GM21447 (cell line): ENCODE measurements around the gene PINK1.
A peak's percentile ranks its signal among the peaks of the same experiment; 100 is the strongest.
"Not testable (repeated sequence)": the region's sequence is repeated elsewhere in the genome, so short reads cannot be mapped to it uniquely, and the experiment has no call there.

Experiments used
- ATAC-seq: cut with Tn5 transposase; IDR thresholded peaks from one replicate; pipeline ENCODE4 v1.9.1; 2021; ENCODE audit not compliant: unreplicated experiment

PINK1 gene

DNA sequence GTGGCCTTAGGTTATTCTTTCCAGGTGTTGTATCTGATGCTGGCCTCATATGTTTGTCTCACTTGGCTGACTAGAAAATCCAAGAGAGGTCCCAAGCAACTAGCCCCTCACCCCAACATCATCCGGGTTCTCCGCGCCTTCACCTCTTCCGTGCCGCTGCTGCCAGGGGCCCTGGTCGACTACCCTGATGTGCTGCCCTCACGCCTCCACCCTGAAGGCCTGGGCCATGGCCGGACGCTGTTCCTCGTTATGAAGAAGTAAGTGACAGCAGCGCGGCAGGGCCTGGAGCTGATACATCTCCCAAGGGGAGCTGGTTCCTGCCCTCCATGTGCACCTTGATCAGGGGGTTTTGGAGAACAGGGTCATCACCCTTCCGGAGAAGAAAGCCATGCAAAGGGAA is 11.2 kb downstream of the PINK1 start:
- no peak for ATAC-seq

DNA sequence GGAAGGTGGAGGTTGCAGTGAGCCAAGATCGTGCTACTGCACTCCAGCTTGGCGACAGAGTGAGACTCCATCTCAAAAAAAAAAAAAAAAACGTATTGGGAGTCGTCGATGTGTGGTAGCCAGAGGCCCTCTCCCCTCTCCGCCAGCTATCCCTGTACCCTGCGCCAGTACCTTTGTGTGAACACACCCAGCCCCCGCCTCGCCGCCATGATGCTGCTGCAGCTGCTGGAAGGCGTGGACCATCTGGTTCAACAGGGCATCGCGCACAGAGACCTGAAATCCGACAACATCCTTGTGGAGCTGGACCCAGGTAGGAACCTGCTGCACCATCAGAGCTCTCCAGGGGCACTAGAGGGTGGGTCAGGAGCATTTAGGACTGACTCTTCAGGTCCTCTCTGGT is 12.2 kb downstream of the PINK1 start:
- ATAC-seq: no peak

GRCh38 chr1:20648438-20648837 is 15.2 kb downstream of the PINK1 start:
- no peak for ATAC-seq

DNA sequence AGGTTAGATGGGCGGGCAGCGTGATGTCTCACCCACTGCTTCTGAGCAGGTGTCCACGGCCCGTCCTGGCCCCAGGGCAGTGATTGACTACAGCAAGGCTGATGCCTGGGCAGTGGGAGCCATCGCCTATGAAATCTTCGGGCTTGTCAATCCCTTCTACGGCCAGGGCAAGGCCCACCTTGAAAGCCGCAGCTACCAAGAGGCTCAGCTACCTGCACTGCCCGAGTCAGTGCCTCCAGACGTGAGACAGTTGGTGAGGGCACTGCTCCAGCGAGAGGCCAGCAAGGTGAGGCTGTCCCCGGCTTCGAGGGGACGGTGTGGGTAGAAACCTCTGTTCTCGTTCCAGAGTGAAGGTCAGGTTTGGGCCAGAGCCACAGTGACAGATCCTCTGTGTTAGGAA is 15.7 kb downstream of the PINK1 start:
- no peak for ATAC-seq

GRCh38 chr1:20652300-20652699 is 19.0 kb downstream of the PINK1 start:
- ATAC-seq: no peak

- ATAC-seq: no peak
Measured at GRCh38 chr1:20654104-20654690, 20.9 kb downstream of the PINK1 start.

DNA sequence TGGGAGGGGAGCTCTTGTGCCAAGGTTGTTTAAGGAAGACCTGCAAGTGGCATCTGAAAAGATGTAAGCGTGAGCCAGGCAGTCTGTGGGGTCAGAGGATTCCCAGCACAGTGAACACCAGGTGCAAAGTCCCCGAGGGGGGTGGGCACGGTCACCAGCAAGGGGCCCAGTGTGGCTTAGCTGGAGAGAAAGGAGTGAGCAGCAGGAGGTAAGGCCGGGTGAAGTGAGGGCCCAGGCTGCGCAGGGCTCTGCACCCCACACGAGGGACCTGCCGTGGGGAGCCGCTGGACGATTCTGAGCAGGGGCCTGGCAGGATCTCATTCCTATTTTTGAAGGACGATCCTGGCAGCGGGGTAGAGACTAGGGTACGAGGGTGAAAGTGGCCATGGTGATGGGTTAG is 23.8 kb downstream of the PINK1 start:
- no peak for ATAC-seq

DNA sequence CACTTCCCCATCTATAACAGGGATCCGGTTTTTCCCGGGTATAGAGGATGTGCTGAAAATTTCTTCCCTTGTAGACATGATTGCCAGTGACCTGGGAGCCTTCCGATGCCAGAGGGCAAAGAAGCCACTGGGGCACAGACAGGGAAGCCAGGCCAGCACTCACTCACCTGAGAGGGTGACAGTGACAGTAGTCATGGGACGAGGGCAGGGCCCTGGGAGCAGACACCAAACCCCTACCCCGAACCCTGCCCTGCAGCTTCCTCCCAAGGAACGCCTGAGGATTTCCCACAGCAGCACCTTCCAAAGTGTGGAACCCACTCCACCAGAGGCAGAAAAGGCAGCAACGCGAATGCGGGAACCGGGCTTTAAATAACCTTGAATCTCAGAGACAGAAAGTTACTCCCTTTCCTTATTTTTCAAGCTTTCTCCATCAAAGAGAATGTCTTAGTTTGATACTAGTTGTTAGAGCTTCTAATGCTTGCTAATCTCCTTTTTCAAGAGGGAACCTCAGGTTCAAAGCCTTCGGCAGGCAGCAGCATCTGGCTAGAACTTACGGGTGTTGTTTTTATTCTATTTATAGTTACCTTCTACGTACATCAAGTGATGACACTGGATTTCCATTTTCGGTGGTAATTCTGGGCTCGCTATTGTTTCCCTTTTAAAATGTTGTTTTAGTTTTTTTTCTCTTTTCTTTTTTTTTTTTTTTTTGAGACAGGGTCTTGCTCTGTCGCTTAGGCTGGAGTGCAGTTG is 25.1 kb downstream of the PINK1 start:
- no peak for ATAC-seq

DNA sequence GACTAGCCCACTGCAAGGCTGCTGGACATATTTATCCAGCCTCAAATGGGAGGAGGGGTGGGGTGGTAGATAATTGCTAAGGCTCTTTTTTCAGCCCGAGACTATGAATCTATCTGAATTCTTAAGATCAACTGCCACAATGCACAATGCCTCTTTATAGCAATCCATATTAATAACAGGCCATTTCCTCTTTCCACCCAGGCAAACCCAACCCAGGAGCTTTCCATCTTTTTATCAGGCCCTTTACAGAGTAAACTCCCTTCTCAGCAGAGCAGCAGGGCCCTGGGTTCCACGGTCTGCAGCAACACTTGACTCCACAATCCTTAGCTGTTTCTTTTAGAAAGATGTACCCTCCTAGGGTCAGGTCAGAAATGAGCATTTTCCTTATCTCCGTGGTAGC is 27.1 kb downstream of the PINK1 start:
- no peak for ATAC-seq

GRCh38 chr1:20660847-20661206 is 27.6 kb downstream of the PINK1 start:
- ATAC-seq: no peak

DNA sequence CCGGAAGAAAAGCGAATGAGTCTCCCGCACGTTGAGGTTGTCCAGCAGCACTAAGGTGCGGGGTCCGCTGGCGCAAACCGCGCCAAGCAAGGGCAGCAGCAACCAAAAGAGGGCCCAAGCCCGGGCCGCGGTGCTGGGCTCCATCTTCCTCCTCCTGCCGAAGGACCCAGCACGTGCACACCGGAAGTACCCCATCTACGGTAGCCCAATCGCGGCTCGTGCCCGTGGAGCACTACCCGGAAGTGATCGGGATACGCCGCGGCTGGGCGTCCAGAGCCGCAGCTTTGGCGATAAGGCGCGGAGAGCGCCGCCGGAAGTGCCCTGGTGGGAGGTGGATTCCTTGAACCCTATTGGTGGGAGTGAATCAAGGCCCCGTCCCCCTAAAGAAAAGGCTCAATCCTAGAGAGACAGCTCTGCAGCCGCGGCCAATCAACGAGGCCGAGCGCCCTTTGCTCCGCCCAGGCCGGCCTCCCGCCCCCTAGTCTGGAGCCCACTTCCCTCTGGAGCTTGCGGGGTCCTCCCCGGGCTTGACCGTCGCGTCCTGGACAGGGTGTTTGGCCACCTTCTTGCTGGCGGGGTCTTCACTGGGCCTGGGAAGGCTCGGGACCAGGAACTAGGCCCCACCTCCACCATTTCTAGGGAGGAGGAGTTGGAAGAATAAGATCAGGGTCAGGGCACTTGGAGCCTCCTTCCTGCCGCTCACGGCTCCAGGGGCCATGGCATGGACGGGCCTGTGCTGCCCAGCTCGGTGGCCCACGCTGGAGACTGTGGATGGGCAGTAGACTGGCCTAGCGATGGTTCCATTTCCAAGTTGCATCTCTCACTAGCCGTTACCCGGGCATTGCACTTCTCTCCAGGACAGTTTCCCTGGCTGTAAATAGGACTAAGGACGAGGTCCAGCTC is 28.2 kb downstream of the PINK1 start, which contains the start of gene DDOST:
DDOST (minus strand) TSS at position 163 of the 903 bp plus-strand sequence; CDS start at position 144, 19 bp downstream.
- peak; percentile 97 for ATAC-seq

DNA sequence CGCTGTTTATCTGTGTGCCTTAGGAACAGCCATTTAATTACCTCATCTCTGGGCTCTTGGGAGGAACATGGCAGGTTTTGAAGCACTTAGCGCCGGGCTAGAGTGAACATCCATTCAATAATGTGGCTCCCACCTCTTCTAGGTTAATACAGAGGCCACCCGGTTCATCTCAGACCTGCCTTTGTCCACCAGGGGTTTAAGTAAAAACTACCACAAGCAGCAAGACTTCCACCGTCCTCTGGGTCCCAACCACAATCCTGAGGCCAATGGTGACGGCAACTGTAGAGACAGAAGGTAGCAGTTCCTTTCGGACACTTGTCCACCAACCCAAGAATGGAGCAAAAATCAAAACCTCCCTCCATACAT is 28.8 kb downstream of the PINK1 start:
- ATAC-seq: no peak

DNA sequence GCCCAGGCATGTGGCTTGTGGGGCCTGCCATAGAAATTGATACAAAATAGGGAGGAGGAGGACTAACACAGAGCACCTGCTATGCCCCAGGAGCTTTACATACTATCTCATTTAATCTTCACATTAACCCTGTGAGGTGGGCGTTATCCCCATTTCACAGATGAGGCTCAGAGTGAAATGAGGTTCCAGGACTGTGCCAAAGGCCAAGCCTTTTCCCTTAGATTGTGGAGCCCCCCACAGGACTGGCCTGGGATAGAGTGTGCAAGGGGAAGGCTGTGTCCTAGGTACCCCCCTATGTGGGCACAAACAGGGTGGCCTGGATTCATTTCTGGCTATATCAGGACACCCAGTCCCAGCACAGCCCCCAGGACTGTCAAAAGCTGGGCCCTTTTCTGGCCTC is 30.1 kb downstream of the PINK1 start:
- no peak for ATAC-seq

DNA sequence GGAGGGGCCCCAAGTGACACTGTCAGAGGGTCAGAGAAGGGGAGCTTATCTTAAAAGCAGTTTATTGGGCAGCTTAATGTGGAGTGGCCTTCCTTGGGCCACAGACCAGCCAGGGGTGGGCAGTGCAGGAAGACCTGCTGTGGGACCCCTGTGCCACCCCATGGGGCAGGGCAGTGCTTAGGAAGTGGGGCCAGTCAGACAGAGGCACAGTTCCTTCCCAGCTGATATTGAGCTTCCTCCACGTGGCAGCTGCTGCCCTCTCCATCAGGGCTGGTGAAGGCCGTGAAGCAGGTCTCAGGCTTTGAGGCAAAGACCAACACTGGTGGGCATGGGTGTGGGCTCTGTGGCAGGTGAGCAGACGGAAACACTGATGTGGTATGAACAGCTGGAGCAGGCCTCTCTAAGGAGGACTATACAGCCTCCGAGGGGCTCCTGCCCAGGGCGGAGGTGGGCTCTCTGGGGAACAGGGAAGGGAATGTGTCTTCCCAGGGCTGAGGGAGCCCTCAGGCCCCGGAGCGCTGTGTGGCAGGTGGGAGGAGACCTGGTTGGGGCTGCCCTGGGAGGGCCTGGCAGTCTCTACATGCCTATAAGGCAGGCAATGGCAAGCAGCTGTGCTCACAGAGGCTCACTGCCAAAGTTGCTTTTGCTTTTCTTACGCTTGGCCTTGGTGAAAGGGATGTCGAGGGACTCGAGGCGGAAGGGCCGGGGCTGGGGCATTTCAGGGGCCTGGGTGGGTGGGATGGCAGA is 30.9 kb downstream of the PINK1 start:
- ATAC-seq: no peak

GRCh38 chr1:20665726-20666125 is 32.5 kb downstream of the PINK1 start:
- ATAC-seq: no peak

DNA sequence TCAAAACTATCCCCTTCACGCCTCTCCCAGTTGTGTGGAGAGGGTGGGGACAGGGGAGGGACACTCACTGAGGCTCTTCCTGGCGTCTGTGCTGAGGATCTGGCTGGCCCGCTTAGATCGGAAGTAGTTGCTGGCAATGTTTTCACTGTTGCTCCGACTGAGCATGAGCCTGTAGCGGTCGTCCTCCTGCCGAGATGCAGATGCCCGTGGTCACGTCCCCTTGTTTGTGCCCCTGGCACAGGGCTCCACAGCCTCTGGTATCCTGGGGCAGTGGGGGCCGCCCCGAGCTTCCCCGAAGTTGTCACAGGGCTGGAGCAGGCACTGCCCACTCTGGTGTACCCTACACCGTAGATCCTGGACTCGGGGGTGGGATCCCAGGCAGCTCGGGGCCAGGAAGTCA is 32.9 kb downstream of the PINK1 start:
- ATAC-seq: no peak

DNA sequence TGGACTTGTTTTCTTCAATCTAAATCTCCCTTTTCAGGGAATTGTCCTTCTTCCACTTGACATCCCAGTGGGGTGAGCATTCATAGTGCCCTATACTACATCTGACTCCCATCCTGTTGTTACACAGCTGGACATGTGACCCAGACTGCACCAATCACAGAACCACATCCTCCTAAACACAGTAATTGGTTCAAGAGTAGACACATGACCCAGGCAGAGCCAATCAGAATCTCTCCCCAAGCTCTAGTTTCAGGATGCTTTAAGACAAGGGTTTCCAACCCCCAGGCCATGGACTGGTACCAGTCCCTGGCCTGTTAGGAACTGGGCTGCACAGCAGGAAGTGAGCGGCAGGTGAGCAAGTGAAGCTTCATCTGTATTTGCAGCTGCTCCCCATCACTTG is 33.5 kb downstream of the PINK1 start:
- no peak for ATAC-seq

DNA sequence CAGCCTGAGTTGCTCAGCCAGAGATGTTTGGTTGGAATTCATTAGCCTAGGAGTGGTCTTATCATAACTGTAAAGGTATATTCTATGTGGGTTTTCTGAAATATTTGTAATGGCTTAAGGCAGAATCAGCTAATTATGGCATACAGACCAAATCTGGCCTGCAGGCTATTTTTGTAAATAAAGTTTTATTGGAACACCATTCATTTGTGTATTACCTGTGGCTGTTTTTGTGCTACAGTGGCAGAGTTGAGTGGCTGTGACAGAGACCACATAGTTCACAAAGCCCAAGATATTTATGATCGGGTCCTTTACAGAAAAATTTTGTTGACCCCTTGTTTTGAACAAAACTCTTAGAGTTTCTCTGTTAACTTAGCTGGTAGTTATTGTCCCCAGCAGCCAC is 35.3 kb downstream of the PINK1 start:
- ATAC-seq: no peak

- no peak for ATAC-seq
Measured at GRCh38 chr1:20670936-20671335, 37.7 kb downstream of the PINK1 start.

GRCh38 chr1:20672265-20672632 is 39.0 kb downstream of the PINK1 start:
- no peak for ATAC-seq

GRCh38 chr1:20673626-20674025 is 40.4 kb downstream of the PINK1 start:
- ATAC-seq: not testable (repeated sequence)
